Right lobe of liver (tissue), 6 donors: ENCODE results near the gene GALK1. TPM values are rescaled to one million over a fixed set of nuclear protein-coding genes. Genes with fewer than 3 reads are reported as not detected.

Experiments
- ATAC-seq, 4 donors: fragments of 200-7000 bp; cut with Tn5 transposase; one replicate each; pipeline ENCODE4 v1.9.1; 2020; ENCODE audit warnings: mild to moderate bottlenecking in 4 of 4, moderate library complexity in 4 of 4
- DNase-seq, 3 donors: peaks; one replicate each; pipeline ENCODE4 v3.0.0-alpha.2; 2020
- H3K27ac ChIP-seq, 3 donors: fragments of 200-600 bp; one replicate each; pipeline ENCODE4 v1.8.0; 2022
- H3K27me3 ChIP-seq, 2 donors: fragments of 200-600 bp; one replicate each; pipeline ENCODE4 v1.8.0; 2022
- H3K36me3 ChIP-seq, 4 donors: fragments of 200-600 bp; sonication (generic) in 1 of 4; one replicate each; pipeline versions ENCODE4 v1.5.1 to v1.8.0; 2017 to 2022; ENCODE audit warnings: control low read depth in 1 of 4
- H3K4me1 ChIP-seq, 4 donors: fragments of 200-600 bp; sonication (generic) in 1 of 4; one replicate each; pipeline versions ENCODE4 v1.5.1 to v1.8.0; 2017 to 2022; ENCODE audit warnings: control low read depth in 1 of 4
- H3K4me3 ChIP-seq, 3 donors: fragments of 200-600 bp; one replicate each; pipeline ENCODE4 v1.8.0; 2022
- H3K9me3 ChIP-seq, 4 donors: fragments of 200-600 bp; sonication (generic) in 1 of 4; one replicate each; pipeline versions ENCODE4 v1.5.1 to v1.8.0; 2017 to 2022; ENCODE audit warnings: control low read depth in 1 of 4
- CTCF ChIP-seq, 4 donors: fragments of 200-600 bp in 3 of 4; fragments of 450-650 bp in 1 of 4; IDR thresholded peaks; one replicate each; pipeline versions ENCODE4 v1.5.1 to v1.8.0; 2016 to 2022; ENCODE audit warnings: antibody characterized with exemption in 4 of 4, mild to moderate bottlenecking in 2 of 4
- POLR2A ChIP-seq: fragments of 450-650 bp; IDR thresholded peaks from one replicate; pipeline ENCODE4 v1.6.1; 2017; ENCODE audit warnings: antibody characterized with exemption, mild to moderate bottlenecking
- WGBS: methylation state at CpG from one replicate; pipeline ENCODE4 v1.1.6; 2018; ENCODE audit warnings: low coverage, low lambda C conversion rate; ENCODE audit not compliant: insufficient coverage; ENCODE audit errors: missing lambda C conversion rate; 5-methylcytosine and 5-hydroxymethylcytosine counted together
- intact Hi-C, 2 donors: fragments of 100-400 bp; cut with DNase I; formaldehyde crosslinking; loops; one replicate each; pipeline versions ENCODE4 v1.11.2 to v1.14.1; 2022
- total RNA-seq, 6 experiments: library from RNA; depleted of rRNA in 2 of 6; stranded (reverse); fragments of >200 nt in 2 of 6; fragmentation: NEBNext Ultra II Directional in 3 of 6; extraction: Animal tissue kit (Norgen Biotek cat#: 25700) in 3 of 6; gene quantifications; one replicate each; pipeline versions ENCODE4 v1.1.0 to v1.2.4, GENCODE V29; 2016 to 2023
- donor health status: DM: no; HTN: yes; CAD: no.
- donor health status: DM: no; HTN: no; CAD: no.
- donor health status: DM: no; HTN: no; CAD: no.
- donor health status: DM: no; HTN: yes; CAD: no.
- donor health status: DM: no; HTN: yes; CAD: no.

GALK1 gene
- total RNA-seq, 6 experiments from 2014 or later: 38.6 to 87.4 (median 76.9) TPM

GRCh38 chr17:75749545-75750389 is 15.2 kb downstream of the GALK1 start:
- ATAC-seq: peak; percentile 57 to 67 (median 59)
- H3K27me3 ChIP-seq: no peaks in the 10 kb centered on the region
- intact Hi-C loops: loop anchor here (5.0 to 10.0 kb wide), 2 partner anchors 72 to 75 kb away; no protein-coding TSS in a partner anchor
- peak; percentile 90 to 97 (median 94) for TF ChIP-seq CTCF (IDR thresholded peaks at IDR 0.05)
- TF ChIP-seq POLR2A: no peak
- H3K36me3 ChIP-seq: no peaks in the 10 kb centered on the region
- H3K4me3 ChIP-seq: no peak overlapping the region
- peaks cover 0 to 17% (median 7%) of the 10 kb centered on the region in 4 donors for H3K4me1 ChIP-seq
- no peaks in the 10 kb centered on the region for H3K9me3 ChIP-seq
- 5% methylated on average over 5 of the region's 20 CpGs for WGBS
- peak; percentile 86 to 88 (median 87) for DNase-seq
- no peak overlapping the region for H3K27ac ChIP-seq

- ATAC-seq: no peak
- no peak for TF ChIP-seq CTCF (IDR thresholded peaks at IDR 0.05)
- TF ChIP-seq POLR2A: no peak
- H3K27ac ChIP-seq: no peak overlapping the region
- H3K9me3 ChIP-seq: no peaks in the 10 kb centered on the region
- intact Hi-C loops: no loop called here
- WGBS: 49% methylated on average over 2 of the region's 9 CpGs
- no peak for DNase-seq
- H3K36me3 ChIP-seq: no peaks in the 10 kb centered on the region
- H3K27me3 ChIP-seq: no peaks in the 10 kb centered on the region
- H3K4me1 ChIP-seq: peaks cover 0 to 7% (median 2%) of the 10 kb centered on the region in 4 donors
- no peak overlapping the region for H3K4me3 ChIP-seq
Observed at GRCh38 chr17:75748706-75749105, 16.3 kb downstream of the GALK1 start.

GRCh38 chr17:75743625-75744206 is 21.3 kb downstream of the GALK1 start:
- no peak overlapping the region for H3K4me3 ChIP-seq
- ATAC-seq: no peak
- TF ChIP-seq POLR2A (no peak), CTCF (IDR thresholded peaks at IDR 0.05) (no peak)
- DNase-seq: no peak
- no peaks in the 10 kb centered on the region for H3K27me3 ChIP-seq
- H3K27ac ChIP-seq: no peak overlapping the region
- H3K36me3 ChIP-seq: no peaks in the 10 kb centered on the region
- H3K9me3 ChIP-seq: no peaks in the 10 kb centered on the region
- peaks cover 0 to 4% (median 0%) of the 10 kb centered on the region in 4 donors for H3K4me1 ChIP-seq
- WGBS: 93% methylated on average over 3 of the region's 25 CpGs
- intact Hi-C loops: no loop called here

- no peak overlapping the region for H3K27ac ChIP-seq
- no peaks in the 10 kb centered on the region for H3K27me3 ChIP-seq
- ATAC-seq (no peak), DNase-seq (no peak)
- H3K4me1 ChIP-seq: peaks cover 0 to 7% (median 0%) of the 10 kb centered on the region in 4 donors
- H3K36me3 ChIP-seq: no peaks in the 10 kb centered on the region
- WGBS: 91% methylated on average over 6 of the region's 25 CpGs
- no peak overlapping the region for H3K4me3 ChIP-seq
- no peak for TF ChIP-seq POLR2A
- no peak for TF ChIP-seq CTCF (IDR thresholded peaks at IDR 0.05)
- H3K9me3 ChIP-seq: no peaks in the 10 kb centered on the region
- intact Hi-C loops: no loop called here
Observed at GRCh38 chr17:75742337-75742736, 22.7 kb downstream of the GALK1 start.
